Measurements from ENCODE around the gene ABCG8.
A peak's percentile ranks its signal among the peaks of the same experiment; 100 is the strongest.
"Not testable (repeated sequence)": the region's sequence is repeated elsewhere in the genome, so short reads cannot be mapped to it uniquely, and the experiment has no call there.

ABCG8 gene

GRCh38 chr2:43872151-43872550, 33.4 kb downstream of the ABCG8 start:
- no peak for DNase-seq (ENCODE audit: low spot score)

DNA sequence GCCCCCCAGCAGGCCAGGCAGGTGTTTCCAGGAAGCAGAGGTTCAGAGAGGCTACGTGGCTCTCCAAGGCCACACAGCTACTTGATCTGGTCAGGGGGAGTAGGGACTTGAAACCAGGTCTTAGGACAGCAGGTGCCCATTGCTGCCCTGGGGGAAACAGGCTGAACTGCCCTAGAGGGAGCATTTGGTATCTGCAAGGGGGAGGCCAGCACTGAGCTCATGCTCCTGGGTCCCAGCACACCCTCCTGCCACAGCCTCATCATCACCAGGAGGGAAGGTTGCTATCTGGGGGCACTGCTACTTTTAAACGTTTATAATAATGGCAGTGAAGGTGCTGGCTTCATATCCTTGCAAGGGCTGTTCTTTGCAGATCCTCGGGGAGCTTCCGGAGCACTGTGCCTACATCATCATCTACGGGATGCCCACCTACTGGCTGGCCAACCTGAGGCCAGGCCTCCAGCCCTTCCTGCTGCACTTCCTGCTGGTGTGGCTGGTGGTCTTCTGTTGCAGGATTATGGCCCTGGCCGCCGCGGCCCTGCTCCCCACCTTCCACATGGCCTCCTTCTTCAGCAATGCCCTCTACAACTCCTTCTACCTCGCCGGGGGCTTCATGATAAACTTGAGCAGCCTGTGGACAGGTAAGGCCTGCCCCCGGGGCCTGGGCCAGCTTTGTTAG, 36.1 kb downstream of the ABCG8 start:
- DNase-seq (ENCODE audit: low spot score): no peak

- peak; percentile 51 for DNase-seq (ENCODE audit: low spot score)
Measured at GRCh38 chr2:43877782-43878464, 39.2 kb downstream of the ABCG8 start.

- no peak for DNase-seq (ENCODE audit: low spot score)
Measured at GRCh38 chr2:43879261-43879660, 40.5 kb downstream of the ABCG8 start.

- no peak for DNase-seq (ENCODE audit: low spot score)
Measured at GRCh38 chr2:43880471-43880870, 41.7 kb downstream of the ABCG8 start.

- no peak for DNase-seq (ENCODE audit: low spot score)
Measured at GRCh38 chr2:43880952-43881351, 42.2 kb downstream of the ABCG8 start.

DNA sequence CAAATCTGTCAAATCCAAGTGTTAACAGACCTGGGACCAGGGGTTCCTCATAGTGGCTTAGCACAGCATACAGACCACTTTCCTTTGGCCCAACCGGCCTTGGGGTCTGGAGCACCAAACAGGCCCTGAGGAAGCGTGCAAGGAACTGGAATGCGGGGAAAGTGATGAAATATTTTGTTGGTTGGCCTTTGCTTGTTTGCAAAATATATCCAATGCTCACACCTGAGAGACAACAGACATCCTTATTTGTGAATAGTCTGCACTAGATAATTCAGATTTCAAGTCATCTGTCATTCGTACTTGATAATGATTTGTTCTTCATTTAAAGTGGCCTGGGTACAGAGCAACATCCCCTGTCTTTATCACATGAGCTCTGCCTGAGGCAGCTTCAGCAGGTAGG, 43.5 kb downstream of the ABCG8 start:
- DNase-seq (ENCODE audit: low spot score): no peak

DNA sequence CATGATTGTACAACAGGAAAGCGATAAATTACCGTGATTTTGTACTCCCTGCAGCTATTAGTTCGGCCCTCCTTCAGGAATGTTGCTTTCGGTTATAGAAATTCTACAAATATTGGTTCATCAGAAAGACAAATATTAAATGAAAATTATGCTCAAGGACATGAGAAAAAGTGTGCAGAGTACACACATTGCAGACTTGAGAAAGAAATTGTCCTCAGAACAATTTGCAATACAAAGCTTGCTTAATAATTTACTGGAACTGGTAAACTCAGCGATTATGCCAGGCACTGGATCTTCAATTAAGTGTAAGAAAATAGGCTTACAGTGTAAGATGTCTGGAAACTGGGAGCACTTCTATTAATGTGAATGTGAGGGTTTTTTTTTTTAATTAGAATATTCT, 45.9 kb downstream of the ABCG8 start:
- DNase-seq (ENCODE audit: low spot score): no peak

DNA sequence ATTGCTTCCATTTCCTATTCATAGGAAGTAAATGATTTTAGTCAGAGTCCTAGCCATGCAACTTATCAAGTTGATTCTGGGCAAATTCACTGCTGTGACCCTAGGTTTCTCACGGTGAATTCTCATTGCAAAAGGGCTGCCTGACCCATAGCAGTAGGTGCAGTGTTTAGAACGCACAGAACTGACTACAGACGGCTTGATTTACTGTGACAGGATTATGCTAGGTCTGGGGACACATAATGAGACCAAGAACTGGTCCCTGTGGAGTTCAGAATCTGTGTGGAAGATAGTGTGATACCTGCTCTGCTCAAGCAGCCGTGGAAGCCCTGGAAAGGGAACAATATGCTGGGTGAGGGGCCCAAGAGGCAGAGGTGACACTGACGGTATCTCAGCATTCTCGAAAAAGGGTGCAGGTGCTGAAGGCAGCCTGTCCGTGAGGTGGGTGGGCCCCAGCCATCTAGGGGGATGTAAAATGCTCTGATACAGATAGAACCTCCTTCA, 46.4 kb downstream of the ABCG8 start:
- no peak for DNase-seq (ENCODE audit: low spot score)

GRCh38 chr2:43887176-43887575, 48.4 kb downstream of the ABCG8 start:
- no peak for DNase-seq (ENCODE audit: low spot score)

- DNase-seq (ENCODE audit: low spot score): no peak
Measured at GRCh38 chr2:43889416-43889815, 50.6 kb downstream of the ABCG8 start.

GRCh38 chr2:43890855-43891254, 52.1 kb downstream of the ABCG8 start:
- DNase-seq (ENCODE audit: low spot score): no peak

GRCh38 chr2:43894743-43895142, 56.0 kb downstream of the ABCG8 start:
- DNase-seq (ENCODE audit: low spot score): peak; percentile 20

- DNase-seq (ENCODE audit: low spot score): no peak
Measured at GRCh38 chr2:43896906-43897305, 58.1 kb downstream of the ABCG8 start.

- no peak for DNase-seq (ENCODE audit: low spot score)
Measured at GRCh38 chr2:43897492-43897891, 58.7 kb downstream of the ABCG8 start.

GRCh38 chr2:43898134-43898837, 59.5 kb downstream of the ABCG8 start:
- no peak for DNase-seq (ENCODE audit: low spot score)

DNA sequence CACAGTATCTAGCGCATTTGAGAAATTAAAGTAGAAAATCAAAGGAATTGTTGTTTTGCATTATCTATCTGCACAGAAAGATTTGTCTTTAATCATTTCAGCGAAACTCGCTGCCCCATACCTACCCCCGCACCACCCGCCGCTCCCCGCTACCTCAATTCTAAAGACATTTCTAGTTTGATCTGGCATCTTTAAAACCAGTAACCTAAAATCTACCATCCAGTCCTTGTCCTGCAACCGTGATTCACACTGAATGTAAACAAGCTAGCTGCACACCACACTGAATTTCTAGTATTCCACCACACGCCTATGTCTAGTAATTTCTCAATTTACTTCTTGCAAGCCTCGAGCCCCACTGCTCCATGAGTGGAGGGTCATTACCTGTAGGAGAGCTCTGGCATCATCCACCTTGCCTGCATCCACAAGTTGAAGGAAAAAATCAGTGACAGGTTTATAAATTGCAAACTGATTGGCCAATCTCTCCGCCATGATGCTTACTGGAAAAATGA, 60.1 kb downstream of the ABCG8 start:
- DNase-seq (ENCODE audit: low spot score): no peak

DNA sequence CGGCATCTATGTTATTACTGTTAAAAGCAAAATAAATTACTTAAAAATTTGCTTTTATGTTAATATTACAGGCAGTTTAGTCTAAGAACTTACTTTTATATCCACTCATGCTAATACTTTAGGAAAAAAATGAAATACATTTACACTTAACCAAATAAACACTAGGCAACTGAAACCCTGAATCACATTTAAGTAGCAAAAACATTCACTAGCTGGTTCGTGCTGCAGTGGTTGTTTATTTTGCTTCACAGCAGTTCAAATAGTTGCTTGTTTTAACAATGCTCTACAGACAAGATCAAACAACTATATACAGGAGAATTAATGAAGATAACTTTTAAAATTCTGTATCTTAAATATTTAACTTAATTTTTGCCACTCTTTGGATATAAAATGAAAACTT, 60.8 kb downstream of the ABCG8 start:
- DNase-seq (ENCODE audit: low spot score): no peak

DNA sequence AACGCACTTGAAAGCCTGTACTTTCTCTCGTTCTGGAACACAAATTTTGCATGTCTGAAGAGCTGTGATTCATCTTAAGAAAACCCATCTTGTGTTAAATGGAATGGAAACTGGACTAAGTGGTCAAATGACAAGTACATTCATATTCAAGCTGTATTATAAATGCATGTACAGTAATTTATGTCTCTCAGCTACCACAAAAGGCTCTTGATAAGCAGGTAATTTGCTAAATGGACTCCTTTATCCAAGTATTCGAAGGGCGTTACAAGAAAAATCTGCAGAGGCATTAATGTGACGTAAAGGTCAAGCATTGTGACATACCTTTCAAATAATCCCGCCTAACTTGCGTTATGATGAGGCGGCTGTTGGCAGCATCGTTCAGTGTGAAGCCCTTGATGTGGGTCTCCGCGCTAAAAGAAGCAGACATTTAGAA, 66.6 kb downstream of the ABCG8 start:
- DNase-seq (ENCODE audit: low spot score): no peak

GRCh38 chr2:43905871-43906270, 67.1 kb downstream of the ABCG8 start:
- no peak for DNase-seq (ENCODE audit: low spot score)

DNA sequence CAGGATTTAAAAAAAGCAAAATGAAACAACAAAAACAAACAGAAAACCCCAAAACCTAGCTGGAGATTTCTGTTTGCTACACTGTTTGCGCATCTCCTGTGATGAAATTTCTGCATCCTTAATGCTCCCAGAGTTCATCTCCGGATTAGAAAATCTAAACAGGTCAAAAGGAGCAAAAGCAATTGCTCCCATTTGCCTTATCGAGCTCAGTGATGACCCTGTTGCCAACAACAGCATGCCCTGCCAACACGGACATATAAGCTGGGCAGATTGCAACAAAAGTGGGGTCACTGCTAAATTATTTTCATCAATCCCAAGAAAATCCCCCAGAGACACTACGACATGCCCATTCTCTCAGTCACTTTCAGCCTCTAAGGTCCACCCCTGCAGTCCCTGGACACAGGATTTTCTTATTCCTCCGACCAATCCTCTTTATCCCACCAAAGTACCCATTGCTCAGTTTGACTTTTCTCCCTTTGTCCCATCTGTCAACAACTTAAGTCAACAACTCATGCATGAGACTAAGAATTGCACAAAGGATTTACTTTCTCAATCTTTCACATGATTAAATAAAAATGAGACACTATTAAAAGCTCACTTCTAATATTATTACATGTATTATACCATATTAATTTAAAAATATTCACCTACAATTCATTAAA, 67.8 kb downstream of the ABCG8 start:
- no peak for DNase-seq (ENCODE audit: low spot score)

DNA sequence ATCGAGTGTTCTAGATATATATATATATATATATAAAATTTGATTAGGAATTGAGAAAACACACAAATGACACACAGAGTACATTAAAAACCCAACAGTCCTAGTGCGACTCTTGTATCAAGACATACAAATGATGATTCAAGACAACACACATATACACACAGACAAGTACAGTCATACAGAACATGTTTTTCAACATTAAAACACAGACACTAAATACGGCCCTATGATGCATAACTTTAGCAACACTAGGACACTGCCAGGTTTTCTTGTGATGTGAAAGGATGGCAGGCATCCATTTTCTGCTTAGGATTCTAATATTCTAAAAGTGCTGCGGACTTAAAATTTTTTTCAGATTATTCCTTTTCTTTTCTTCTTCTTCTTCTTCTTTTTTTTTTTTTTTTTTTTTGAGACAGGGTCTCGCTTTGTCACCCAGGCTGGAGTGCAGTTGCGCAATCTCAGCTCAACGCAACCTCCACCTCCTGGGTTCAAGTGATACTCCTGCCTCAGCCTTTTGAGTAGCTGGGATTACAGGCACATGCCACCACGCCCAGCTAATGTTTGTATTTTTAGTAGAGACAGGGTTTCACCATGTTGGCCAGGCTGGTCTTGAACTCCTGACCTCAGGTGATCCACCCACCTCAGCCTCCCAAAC, 72.5 kb downstream of the ABCG8 start:
- DNase-seq (ENCODE audit: low spot score): not testable (repeated sequence)

All from hematopoietic multipotent progenitor cell treated with erythropoietin and hydrocortisone succinate and interleukin-3 and kit ligand, for 17 days (in vitro differentiated cells).